Measurements from ENCODE around the gene TAS2R14. TPM values are rescaled to one million over a fixed set of nuclear protein-coding genes. Genes with fewer than 3 reads are reported as not detected.

TAS2R14 gene
- total RNA-seq, 4 donors from 2014 or later, result 1.5 to 5.1 (median 3.8) TPM; not detected in 1

DNA sequence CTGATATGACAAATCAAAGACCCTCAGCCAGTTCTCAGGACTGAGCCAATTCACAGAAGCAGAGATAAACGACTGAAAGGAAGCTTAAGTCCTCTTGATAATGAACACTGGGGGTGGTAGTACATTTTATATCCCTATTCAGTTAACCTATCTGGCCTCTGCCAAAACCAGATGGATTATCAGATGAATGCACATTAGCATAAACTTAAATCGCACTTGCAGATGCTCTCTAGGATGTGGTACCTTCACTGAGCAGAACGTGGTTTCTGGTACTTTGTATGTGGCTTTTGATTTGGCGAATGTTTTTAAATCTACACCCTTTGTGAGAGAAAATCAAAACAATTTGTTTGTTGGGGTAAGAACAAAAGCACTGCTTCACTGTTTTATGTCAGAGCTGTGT, 21.1 kb upstream of the TAS2R14 start:
- H3K9me3 ChIP-seq, result peaks cover 0 to 5% of the 10 kb centered on the region in 2 donors
- 71 to 72% methylated on average over 4 of the region's 4 CpGs for WGBS, 2 donors (ENCODE audit: low coverage in 1 of 2)
- H3K4me3 ChIP-seq, result no peak overlapping the region
- H3K4me1 ChIP-seq, result no peaks in the 10 kb centered on the region
- intact Hi-C loops (cut with DNase I; ENCODE audit: low total_unique reads) (no loop called here), in situ Hi-C loops (cut with MboI; ENCODE audit: low pct_ligation_motif_present in 1 of 4, low pct_unique_long_range_greater_than_20kb in 1 of 4, low sequenced_read_pairs in 3 of 4) (no loop called here)
- no peak for DNase-seq
- H3K36me3 ChIP-seq, result no peaks in the 10 kb centered on the region
- TF ChIP-seq POLR2AphosphoS5 (IDR thresholded peaks at IDR 0.05) (no peak), CTCF (IDR thresholded peaks at IDR 0.05) (no peak), POLR2A (IDR thresholded peaks at IDR 0.05) (no peak), EP300 (IDR thresholded peaks at IDR 0.05; ENCODE audit: low read depth) (no peak)
- H3K27me3 ChIP-seq, result no peaks in the 10 kb centered on the region
- H3K27ac ChIP-seq, result no peak overlapping the region

DNA sequence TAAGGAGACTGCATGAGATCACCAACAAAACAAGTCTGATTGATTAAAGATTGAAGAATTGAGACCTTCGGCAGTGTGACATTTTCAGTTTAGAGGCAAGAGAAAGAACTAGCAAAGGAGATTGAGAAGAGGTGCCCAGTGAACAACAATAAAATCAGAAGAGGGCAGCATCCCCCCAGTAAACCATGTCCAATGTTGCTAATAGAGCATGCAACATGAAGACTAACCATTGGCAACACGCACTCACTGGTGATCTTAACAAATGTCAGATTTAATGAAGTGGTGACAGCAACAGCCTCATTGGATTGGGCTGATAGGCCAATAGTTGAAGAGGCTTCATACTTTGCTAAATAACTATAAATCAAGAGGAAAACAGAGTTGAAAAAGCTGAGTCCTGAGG, 20.7 kb upstream of the TAS2R14 start:
- intact Hi-C loops (cut with DNase I; ENCODE audit: low total_unique reads) (no loop called here), in situ Hi-C loops (cut with MboI; ENCODE audit: low pct_ligation_motif_present in 1 of 4, low pct_unique_long_range_greater_than_20kb in 1 of 4, low sequenced_read_pairs in 3 of 4) (no loop called here)
- WGBS, 2 donors (ENCODE audit: low coverage in 1 of 2), result 100% methylated on average over 2 of the region's 2 CpGs
- no peak overlapping the region for H3K27ac ChIP-seq
- H3K36me3 ChIP-seq, result no peaks in the 10 kb centered on the region
- no peaks in the 10 kb centered on the region for H3K27me3 ChIP-seq
- H3K4me3 ChIP-seq, result no peak overlapping the region
- peaks cover 3 to 5% of the 10 kb centered on the region in 2 donors for H3K9me3 ChIP-seq
- no peaks in the 10 kb centered on the region for H3K4me1 ChIP-seq
- DNase-seq, result no peak
- TF ChIP-seq POLR2AphosphoS5 (IDR thresholded peaks at IDR 0.05) (no peak), EP300 (IDR thresholded peaks at IDR 0.05; ENCODE audit: low read depth) (no peak), POLR2A (IDR thresholded peaks at IDR 0.05) (no peak), CTCF (IDR thresholded peaks at IDR 0.05) (no peak)

DNA sequence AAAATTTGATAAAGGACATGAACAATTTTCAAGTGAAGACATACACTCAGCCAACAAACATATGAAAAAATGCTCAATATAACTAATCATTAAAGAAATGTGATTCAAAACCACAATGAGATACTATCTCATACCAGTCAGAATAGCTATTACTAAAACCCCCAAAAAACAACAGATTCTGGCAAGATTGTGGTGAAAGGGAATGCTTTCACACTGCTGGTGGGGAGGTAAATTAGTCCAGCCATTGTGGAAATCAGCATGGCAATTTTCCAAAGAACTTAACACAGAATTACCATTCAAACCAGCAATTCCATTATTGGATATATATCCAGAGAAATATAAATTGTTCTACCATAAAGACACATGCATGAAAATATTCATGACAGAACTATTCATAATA, 18.7 kb upstream of the TAS2R14 start:
- Histone ChIP-seq H3K4me3 (no peak overlapping the region), H3K36me3 (no peaks in the 10 kb centered on the region), H3K27me3 (no peaks in the 10 kb centered on the region), H3K9me3 (peaks cover 5 to 7% of the 10 kb centered on the region in 2 donors), H3K27ac (no peak overlapping the region), H3K4me1 (no peaks in the 10 kb centered on the region)
- DNase-seq, result no peak
- in situ Hi-C loops (cut with MboI; ENCODE audit: low pct_ligation_motif_present in 1 of 4, low pct_unique_long_range_greater_than_20kb in 1 of 4, low sequenced_read_pairs in 3 of 4) (no loop called here), intact Hi-C loops (cut with DNase I; ENCODE audit: low total_unique reads) (no loop called here)
- TF ChIP-seq POLR2AphosphoS5 (IDR thresholded peaks at IDR 0.05), result no peak
- TF ChIP-seq EP300 (IDR thresholded peaks at IDR 0.05; ENCODE audit: low read depth), result no peak
- TF ChIP-seq CTCF (IDR thresholded peaks at IDR 0.05), result no peak
- TF ChIP-seq POLR2A (IDR thresholded peaks at IDR 0.05), result no peak

DNA sequence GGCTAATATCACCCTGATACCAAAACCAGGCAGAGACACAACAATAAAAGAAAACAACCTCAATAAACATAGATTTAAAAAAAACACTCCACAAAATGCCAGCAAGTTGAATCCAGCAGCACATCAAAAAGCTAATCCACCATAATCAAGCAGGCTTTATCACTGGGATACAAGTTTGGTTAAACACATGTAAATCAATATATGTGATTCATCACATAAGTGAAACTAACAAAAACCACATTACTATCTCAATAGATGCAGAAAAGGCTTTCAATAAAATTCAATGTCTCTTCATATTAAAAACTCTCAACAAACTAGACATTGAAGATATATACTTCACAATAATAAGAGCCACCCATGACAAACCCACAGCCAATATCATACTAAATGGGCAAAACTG, 17.0 kb upstream of the TAS2R14 start:
- H3K4me3 ChIP-seq, result no peak overlapping the region
- no peaks in the 10 kb centered on the region for H3K4me1 ChIP-seq
- intact Hi-C loops (cut with DNase I; ENCODE audit: low total_unique reads), result no loop called here
- in situ Hi-C loops (cut with MboI; ENCODE audit: low pct_ligation_motif_present in 1 of 4, low pct_unique_long_range_greater_than_20kb in 1 of 4, low sequenced_read_pairs in 3 of 4), result no loop called here
- TF ChIP-seq POLR2A (IDR thresholded peaks at IDR 0.05) (no peak), EP300 (IDR thresholded peaks at IDR 0.05; ENCODE audit: low read depth) (no peak), CTCF (IDR thresholded peaks at IDR 0.05) (no peak), POLR2AphosphoS5 (IDR thresholded peaks at IDR 0.05) (no peak)
- DNase-seq, result no peak
- H3K27ac ChIP-seq, result no peak overlapping the region
- H3K9me3 ChIP-seq, result peaks cover 5 to 7% of the 10 kb centered on the region in 2 donors
- no peaks in the 10 kb centered on the region for H3K36me3 ChIP-seq
- no peaks in the 10 kb centered on the region for H3K27me3 ChIP-seq

All from transverse colon (tissue), 4 donors.